Activated T-helper 2 cell treated with anti-CD3 and anti-CD28 coated beads, Interferon-gamma antibody, Interleukin-2, Interleukin-4, amounts not matched to agents 10 μg/mL and 5 μg/mL and 100 μg/mL, durations not matched to agents 14 hours and 24 hours and 36 hours (primary cell): Measurements from ENCODE around the gene NUDT2. TPM values are rescaled to one million over a fixed set of nuclear protein-coding genes. Genes with fewer than 3 reads are reported as not detected.
"Not testable (repeated sequence)": the region's sequence is repeated elsewhere in the genome, so short reads cannot be mapped to it uniquely, and the experiment has no call there.

Source experiments
- DNase-seq: peaks from one replicate; pipeline ENCODE4 v3.0.0; 2021; ENCODE audit warnings: low spot score
- H3K27ac Mint-ChIP-seq: one replicate; pipeline ENCODE4 v1.8.0; 2021; ENCODE audit warnings: mixed read lengths
- H3K27me3 Mint-ChIP-seq: one replicate; pipeline ENCODE4 v1.8.0; 2021; ENCODE audit warnings: low read depth, mixed read lengths
- H3K36me3 Mint-ChIP-seq: one replicate; pipeline ENCODE4 v1.8.0; 2021; ENCODE audit warnings: low read depth, mixed read lengths
- H3K4me1 Mint-ChIP-seq: one replicate; pipeline ENCODE4 v1.8.0; 2021; ENCODE audit warnings: low read depth, mixed read lengths
- H3K4me3 Mint-ChIP-seq: one replicate; pipeline ENCODE4 v1.8.0; 2021; ENCODE audit warnings: low read depth, mild to moderate bottlenecking, moderate library complexity, mixed read lengths
- H3K9me3 Mint-ChIP-seq: one replicate; pipeline ENCODE4 v1.8.0; 2021; ENCODE audit warnings: mixed read lengths
- intact Hi-C: fragments of 100-400 bp; cut with micrococcal nuclease; formaldehyde crosslinking; loops from one replicate; pipeline ENCODE4 v1.15.1; 2023
- total RNA-seq: library from RNA; stranded (reverse); gene quantifications from 2 replicates; pipeline ENCODE4 v1.2.3, GENCODE V29; 2022

The NUDT2 gene
- 30.8 and 33.0 TPM in 2 replicates for total RNA-seq

DNA sequence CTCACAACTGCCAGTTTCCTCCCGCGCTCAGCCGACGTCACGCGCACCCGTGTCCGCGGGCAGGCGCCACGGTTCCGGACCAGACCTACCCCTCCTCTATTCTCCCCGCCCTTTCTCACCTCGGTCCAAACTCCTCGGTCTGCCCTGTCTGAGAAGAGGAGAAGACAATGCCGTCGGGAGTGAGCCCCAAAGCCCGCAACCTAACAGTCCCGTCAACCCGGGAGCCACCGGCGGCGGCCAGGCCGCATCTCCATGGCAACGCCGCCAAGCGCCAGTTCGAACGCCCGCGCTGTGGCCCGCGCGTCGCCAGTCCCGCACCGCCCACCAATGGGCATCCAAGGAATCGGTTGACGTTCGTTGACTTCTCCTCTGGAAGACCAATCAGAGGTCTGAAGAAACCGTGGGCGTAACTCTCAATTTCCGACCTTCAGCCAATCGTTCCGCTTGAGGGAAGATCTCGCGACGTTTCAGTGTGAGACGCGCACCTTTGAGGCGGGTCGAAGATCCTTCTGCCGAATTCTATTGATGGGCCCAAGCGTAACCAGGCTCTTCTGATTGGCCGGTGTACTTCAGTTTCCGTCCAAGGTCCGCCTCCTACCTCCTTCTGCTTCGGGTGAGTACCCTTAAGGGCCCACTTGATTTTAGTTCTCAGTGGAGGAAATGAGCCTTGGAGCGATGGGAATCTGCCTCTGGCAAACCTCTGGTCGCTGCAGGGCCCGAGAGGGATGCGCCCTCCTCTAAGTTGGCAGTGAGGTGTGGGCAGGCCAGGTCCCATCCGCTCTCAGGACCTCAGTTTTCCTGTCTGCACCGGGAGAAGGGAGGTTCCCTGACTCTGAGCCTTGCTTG lies at the start of gene NUDT2, which contains the start of gene KIF24:
TSS of gene NUDT2 (plus strand) at position 583 of the 846 bp plus-strand sequence. CDS start 9,471 bp downstream, outside the sequence.
TSS of gene KIF24 (minus strand) at position 282 of the 846 bp plus-strand sequence. CDS start 17,922 bp downstream, outside the sequence.
- no peaks in the 10 kb centered on the region for H3K27me3 Mint-ChIP-seq
- intact Hi-C loops, result loop anchor here (1.0 kb wide), 4 partner anchors 50 to 206 kb away; partner anchors contain the start of genes DCAF12 and UBAP1
- no peaks in the 10 kb centered on the region for H3K36me3 Mint-ChIP-seq
- peak; percentile 97 for DNase-seq
- peak within 1 kb of the TSS; percentile 94 for H3K27ac Mint-ChIP-seq
- no peaks in the 10 kb centered on the region for H3K9me3 Mint-ChIP-seq
- peak within 1 kb of the TSS; percentile 98 for H3K4me3 Mint-ChIP-seq
- peaks cover 34% of the 10 kb centered on the region for H3K4me1 Mint-ChIP-seq

DNA sequence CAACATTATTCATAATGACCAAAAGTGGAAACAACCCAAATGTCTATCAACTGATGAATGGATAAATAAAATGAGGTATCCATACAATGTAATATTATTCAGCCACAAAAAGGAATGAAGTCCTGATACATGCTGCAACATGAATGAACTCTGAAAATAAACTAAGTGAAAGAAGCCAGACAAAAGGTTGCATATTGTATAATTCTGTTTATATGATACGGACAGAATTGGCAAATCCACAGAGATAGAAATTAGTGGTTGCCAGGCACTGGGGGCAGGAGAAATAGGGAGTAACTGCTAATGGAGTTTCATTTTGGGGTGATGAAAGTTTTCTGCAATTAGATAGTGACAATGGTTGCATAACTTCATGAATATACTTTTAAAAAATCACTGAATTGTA lies 47.3 kb upstream of the NUDT2 start:
- Mint-ChIP-seq H3K4me3 (no peak overlapping the region), H3K36me3 (peaks cover 16% of the 10 kb centered on the region), H3K27me3 (no peaks in the 10 kb centered on the region), H3K27ac (no peak overlapping the region), H3K9me3 (no peaks in the 10 kb centered on the region), H3K4me1 (peaks cover 4% of the 10 kb centered on the region)
- intact Hi-C loops, result no loop called here
- no peak for DNase-seq

DNA sequence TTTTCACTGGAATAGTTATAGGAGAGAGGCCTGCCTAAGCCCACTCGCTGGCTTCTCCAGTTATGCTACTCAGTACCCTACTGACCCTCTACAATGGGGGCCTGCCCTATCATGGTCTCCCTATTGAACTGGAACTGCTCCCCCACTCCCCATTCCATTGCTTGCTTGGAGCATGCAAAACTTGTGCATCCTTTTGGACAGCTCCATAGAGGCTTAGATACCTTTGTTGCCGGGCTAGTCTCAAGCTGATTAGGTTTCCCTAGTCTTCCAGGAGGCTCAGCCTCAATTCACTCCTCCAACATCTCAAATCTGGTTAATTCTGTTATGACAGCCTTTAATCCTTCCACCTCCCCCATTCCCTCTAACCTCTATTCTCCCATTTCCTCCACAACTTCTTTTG lies 40.2 kb upstream of the NUDT2 start:
- intact Hi-C loops, result no loop called here
- no peaks in the 10 kb centered on the region for H3K9me3 Mint-ChIP-seq
- H3K36me3 Mint-ChIP-seq, result peaks cover 10% of the 10 kb centered on the region
- DNase-seq, result no peak
- no peak overlapping the region for H3K27ac Mint-ChIP-seq
- H3K4me1 Mint-ChIP-seq, result no peaks in the 10 kb centered on the region
- H3K4me3 Mint-ChIP-seq, result no peak overlapping the region
- H3K27me3 Mint-ChIP-seq, result no peaks in the 10 kb centered on the region

DNA sequence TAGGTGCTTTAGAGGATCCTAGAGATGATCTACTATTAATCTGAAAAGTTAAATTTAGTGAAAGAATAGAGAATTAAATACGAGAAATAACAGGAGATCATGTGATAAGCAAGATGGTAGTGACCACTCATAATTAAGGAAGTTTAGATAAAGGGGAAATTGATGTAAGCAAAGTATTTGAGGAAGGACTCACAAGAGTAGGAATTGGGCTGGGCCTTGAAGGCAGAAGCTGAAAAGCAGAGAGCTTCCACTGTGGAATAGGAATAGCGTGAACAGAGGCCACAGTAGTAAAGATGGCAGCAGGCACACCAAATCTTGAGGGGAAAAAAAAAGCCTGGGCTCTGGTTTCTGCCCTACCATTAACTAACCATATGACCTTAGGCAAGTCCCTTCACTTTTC lies 38.3 kb upstream of the NUDT2 start:
- H3K36me3 Mint-ChIP-seq, result peaks cover 10% of the 10 kb centered on the region
- intact Hi-C loops, result no loop called here
- H3K4me3 Mint-ChIP-seq, result no peak overlapping the region
- H3K27ac Mint-ChIP-seq, result no peak overlapping the region
- H3K4me1 Mint-ChIP-seq, result no peaks in the 10 kb centered on the region
- no peak for DNase-seq
- H3K27me3 Mint-ChIP-seq, result no peaks in the 10 kb centered on the region
- H3K9me3 Mint-ChIP-seq, result no peaks in the 10 kb centered on the region

- Mint-ChIP-seq H3K27me3 (no peaks in the 10 kb centered on the region), H3K4me3 (no peak overlapping the region), H3K9me3 (no peaks in the 10 kb centered on the region), H3K27ac (no peak overlapping the region), H3K36me3 (peaks cover 10% of the 10 kb centered on the region), H3K4me1 (no peaks in the 10 kb centered on the region)
- intact Hi-C loops, result no loop called here
- DNase-seq, result no peak
These were observed 37.9 kb upstream of the NUDT2 start for GRCh38 chr9:34291423-34291822.

- Mint-ChIP-seq H3K4me3 (no peak overlapping the region), H3K36me3 (peaks cover 5% of the 10 kb centered on the region), H3K27ac (no peak overlapping the region), H3K27me3 (no peaks in the 10 kb centered on the region), H3K4me1 (no peaks in the 10 kb centered on the region), H3K9me3 (no peaks in the 10 kb centered on the region)
- no peak for DNase-seq
- intact Hi-C loops, result no loop called here
These were observed 36.8 kb upstream of the NUDT2 start for GRCh38 chr9:34292552-34292951.

DNA sequence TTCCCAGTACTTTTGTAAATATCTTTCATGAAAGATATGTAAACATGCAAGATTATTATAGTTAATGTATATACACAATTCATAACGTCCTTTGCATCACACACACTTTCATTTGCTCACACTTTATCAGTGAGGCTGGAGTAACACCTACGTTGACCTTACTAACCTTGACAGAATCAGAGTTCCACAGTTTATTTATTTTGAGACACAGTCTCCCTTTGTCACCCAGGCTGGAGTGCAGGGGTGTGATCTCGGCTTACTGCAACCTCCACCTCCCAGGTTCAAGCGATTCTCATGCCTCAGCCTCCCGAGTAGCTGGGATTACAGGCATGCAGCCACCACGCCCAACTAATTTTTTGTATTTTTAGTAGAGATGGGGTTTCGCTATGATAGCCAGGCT lies 28.3 kb upstream of the NUDT2 start:
- H3K4me1 Mint-ChIP-seq, H3K4me3 Mint-ChIP-seq, intact Hi-C loops, H3K27me3 Mint-ChIP-seq, H3K9me3 Mint-ChIP-seq, DNase-seq, H3K27ac Mint-ChIP-seq, H3K36me3 Mint-ChIP-seq: not testable (repeated sequence)

DNA sequence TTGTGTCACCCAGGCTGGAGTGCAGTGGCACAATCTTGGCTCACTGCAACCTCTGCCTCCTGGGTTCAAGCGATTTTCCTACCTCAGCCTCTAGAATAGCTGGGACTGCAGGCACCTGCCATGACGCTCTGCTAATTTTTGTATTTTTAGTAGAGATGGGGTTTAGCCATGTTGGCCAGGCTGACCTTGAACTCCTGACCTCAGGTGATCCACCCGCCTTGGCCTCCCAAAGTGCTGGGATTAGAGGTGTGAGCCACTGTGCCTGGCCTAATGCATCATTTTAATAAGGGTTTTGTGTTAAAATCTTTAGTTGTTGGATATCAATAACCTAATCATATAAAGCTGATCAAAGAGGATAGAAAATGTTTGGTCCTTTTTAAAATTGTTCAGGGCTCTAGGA lies 21.1 kb upstream of the NUDT2 start:
- H3K9me3 Mint-ChIP-seq, H3K4me3 Mint-ChIP-seq, H3K27me3 Mint-ChIP-seq, intact Hi-C loops, H3K36me3 Mint-ChIP-seq, H3K4me1 Mint-ChIP-seq, DNase-seq, H3K27ac Mint-ChIP-seq: not testable (repeated sequence)

- H3K4me1 Mint-ChIP-seq, result no peaks in the 10 kb centered on the region
- no peaks in the 10 kb centered on the region for H3K36me3 Mint-ChIP-seq
These were observed 19.2 kb upstream of the NUDT2 start for GRCh38 chr9:34310215-34310614.

GRCh38 chr9:34311499-34312185 lies 17.7 kb upstream of the NUDT2 start:
- intact Hi-C loops, result no loop called here
- Mint-ChIP-seq H3K27me3 (no peaks in the 10 kb centered on the region), H3K4me3 (no peak overlapping the region), H3K27ac (no peak overlapping the region), H3K9me3 (no peaks in the 10 kb centered on the region), H3K36me3 (no peaks in the 10 kb centered on the region), H3K4me1 (no peaks in the 10 kb centered on the region)
- DNase-seq, result no peak

More at GRCh38 chr9:34310215-34310614, 19.2 kb upstream of the NUDT2 start:
- no peak for DNase-seq
- Mint-ChIP-seq H3K4me3 (no peak overlapping the region), H3K27ac (no peak overlapping the region), H3K27me3 (no peaks in the 10 kb centered on the region), H3K9me3 (no peaks in the 10 kb centered on the region)
- intact Hi-C loops, result no loop called here

- no peak for DNase-seq
- intact Hi-C loops, result no loop called here
- no peak overlapping the region for H3K4me3 Mint-ChIP-seq
These were observed 11.9 kb upstream of the NUDT2 start for GRCh38 chr9:34317436-34317835.

DNA sequence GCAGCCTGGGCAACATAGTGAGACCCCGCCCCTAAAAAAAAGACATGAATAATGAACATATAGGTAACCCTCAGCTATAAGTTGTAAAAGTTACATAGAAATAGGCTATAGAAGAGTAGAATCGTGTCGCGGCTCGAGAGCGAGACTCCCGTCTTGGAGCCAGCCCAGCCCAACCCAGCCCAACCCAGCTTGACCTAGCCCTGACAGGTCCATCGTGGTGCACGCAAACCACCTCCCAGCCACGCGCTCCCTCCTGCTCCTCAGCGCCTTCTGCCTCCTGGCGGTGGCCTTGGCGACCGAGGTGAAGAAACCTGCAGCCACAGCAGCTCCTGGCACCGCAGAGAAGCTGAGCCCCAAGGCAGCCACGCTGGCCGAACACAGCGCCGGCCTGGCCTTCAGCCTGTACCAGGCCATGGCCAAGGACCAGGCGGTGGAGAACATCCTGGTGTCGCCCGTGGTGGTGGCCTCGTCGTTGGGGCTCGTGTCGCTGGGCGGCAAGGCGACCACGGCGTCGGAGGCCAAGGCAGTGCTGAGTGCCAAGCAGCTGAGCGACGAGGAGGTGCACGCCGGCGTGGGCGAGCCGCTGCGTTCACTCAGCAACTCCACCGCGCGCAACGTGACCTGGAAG lies 11.1 kb upstream of the NUDT2 start:
- Mint-ChIP-seq H3K36me3 (no peaks in the 10 kb centered on the region), H3K9me3 (no peaks in the 10 kb centered on the region), H3K4me3 (no peak overlapping the region), H3K27me3 (no peaks in the 10 kb centered on the region), H3K4me1 (no peaks in the 10 kb centered on the region), H3K27ac (no peak overlapping the region)
- no peak for DNase-seq
- intact Hi-C loops, result no loop called here

More at GRCh38 chr9:34317436-34317835, 11.9 kb upstream of the NUDT2 start:
- Mint-ChIP-seq H3K27ac (no peak overlapping the region), H3K36me3 (no peaks in the 10 kb centered on the region), H3K9me3 (no peaks in the 10 kb centered on the region), H3K4me1 (no peaks in the 10 kb centered on the region), H3K27me3 (no peaks in the 10 kb centered on the region)

GRCh38 chr9:34321451-34321850 lies 7.9 kb upstream of the NUDT2 start:
- intact Hi-C loops, result no loop called here
- DNase-seq, result no peak
- H3K4me1 Mint-ChIP-seq, result peaks cover 1% of the 10 kb centered on the region
- H3K4me3 Mint-ChIP-seq, result no peak overlapping the region
- H3K9me3 Mint-ChIP-seq, result no peaks in the 10 kb centered on the region
- no peak overlapping the region for H3K27ac Mint-ChIP-seq
- no peaks in the 10 kb centered on the region for H3K36me3 Mint-ChIP-seq
- no peaks in the 10 kb centered on the region for H3K27me3 Mint-ChIP-seq
